LHCN-M2 (cell line): ENCODE results near the gene CKS1B. TPM values are rescaled to one million over a fixed set of nuclear protein-coding genes. Genes with fewer than 3 reads are reported as not detected.
"Not testable (repeated sequence)": the region's sequence is repeated elsewhere in the genome, so short reads cannot be mapped to it uniquely, and the experiment has no call there.

Experiments used
- DNase-seq: peaks from one replicate; pipeline ENCODE4 v3.0.0-alpha.2; 2012; ENCODE audit warnings: low read depth
- total RNA-seq: library from RNA; depleted of rRNA; stranded (reverse); fragments of >200 nt; gene quantifications from 2 replicates; pipeline ENCODE4 v1.2.3, GENCODE V29; 2014

CKS1B gene
- total RNA-seq, 1 experiment from 2014 or later: 175 TPM

DNA sequence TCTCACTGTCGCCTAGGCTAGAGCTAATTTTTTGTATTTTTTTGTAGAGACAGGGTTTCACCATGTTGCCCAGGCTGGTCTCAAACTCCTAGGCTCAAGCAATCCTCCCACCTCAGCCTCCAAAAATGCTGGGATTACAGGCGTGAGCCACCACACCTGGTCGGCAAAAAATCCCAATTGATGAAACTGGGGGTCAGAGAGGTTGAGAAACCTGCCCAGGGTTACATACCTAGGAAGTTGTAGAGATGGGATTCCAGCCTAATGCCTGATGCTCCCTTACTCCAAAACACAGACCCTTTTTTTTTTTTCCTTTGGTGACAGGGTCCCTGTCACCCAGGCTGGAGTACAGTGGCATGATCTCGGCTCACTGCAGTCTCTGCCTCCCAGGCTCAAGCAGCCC, 12.3 kb downstream of the CKS1B start:
- not testable (repeated sequence) for DNase-seq

DNA sequence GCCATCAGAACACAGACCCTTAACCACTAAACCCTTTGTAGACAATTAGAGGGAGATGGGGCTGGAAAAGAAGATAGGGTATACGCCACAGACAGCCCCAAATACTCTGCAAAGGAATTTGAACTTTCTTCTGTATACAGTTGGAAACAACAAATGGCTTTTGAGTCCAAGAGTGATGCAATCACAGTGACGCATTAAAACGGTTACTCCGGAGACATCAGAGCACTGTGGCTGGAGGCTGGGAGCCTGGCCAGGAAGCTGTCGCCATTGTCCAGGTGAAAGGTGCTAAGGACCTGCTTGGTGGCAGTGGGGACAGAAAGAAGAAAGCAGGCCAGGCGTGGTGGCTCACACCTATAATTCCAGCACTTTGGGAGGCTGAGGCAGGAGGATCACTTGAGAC, 12.8 kb downstream of the CKS1B start:
- no peak for DNase-seq

DNA sequence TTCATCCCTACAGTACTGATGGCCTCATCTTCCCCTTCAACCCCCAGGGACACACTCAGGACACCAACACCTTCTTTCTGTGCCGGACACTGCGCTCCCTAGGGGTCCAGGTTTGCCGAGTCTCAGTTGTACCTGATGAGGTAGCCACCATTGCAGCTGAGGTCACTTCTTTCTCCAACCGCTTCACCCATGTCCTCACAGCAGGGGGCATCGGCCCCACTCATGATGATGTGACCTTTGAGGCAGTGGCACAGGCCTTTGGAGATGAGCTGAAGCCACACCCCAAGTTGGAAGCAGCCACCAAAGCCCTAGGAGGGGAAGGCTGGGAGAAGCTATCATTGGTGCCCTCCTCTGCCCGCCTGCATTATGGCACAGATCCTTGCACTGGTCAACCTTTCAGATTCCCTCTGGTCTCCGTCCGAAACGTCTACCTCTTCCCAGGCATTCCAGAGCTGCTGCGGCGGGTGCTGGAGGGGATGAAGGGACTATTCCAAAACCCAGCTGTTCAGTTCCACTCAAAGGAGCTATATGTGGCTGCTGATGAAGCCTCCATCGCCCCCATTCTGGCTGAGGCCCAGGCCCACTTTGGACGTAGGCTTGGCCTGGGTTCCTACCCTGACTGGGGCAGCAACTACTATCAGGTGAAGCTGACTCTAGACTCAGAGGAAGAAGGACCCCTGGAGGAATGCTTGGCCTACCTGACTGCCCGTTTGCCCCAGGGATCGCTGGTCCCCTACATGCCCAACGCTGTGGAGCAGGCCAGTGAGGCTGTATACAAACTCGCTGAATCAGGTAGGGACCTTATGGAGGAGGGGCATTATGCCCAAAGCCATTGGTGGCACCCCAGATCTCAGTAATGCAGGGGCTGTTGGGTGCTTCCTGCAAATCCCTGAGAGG, 13.8 kb downstream of the CKS1B start:
- DNase-seq: no peak

DNA sequence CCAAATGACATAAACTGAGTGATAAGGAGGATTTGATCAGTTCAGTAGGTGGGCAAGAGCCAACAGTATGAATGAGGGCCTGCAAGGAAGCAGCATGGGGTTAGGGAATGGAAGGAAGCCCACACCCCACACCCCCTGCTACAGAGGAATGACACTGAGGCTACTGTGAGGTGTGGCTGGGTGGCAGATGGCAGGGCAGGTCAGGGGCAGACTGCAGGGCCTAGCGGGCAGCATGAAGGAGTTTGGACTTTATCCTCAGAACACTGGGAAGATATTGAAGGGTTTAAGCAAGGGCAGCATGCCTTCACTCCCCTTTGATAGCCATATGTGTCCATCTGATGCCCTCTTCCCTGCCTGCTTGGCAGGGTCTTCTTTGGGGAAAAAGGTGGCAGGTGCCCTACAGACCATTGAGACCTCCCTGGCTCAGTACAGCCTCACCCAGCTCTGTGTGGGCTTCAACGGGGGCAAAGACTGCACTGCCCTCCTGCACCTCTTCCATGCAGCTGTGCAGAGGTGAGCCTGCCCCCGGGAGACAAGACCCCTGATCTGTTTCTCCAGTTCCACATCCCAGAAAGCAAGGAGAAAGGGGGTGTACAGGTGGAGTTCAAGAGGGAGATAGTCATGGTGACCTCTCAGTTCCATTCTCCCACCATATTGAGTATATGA, 14.8 kb downstream of the CKS1B start:
- DNase-seq: no peak

DNA sequence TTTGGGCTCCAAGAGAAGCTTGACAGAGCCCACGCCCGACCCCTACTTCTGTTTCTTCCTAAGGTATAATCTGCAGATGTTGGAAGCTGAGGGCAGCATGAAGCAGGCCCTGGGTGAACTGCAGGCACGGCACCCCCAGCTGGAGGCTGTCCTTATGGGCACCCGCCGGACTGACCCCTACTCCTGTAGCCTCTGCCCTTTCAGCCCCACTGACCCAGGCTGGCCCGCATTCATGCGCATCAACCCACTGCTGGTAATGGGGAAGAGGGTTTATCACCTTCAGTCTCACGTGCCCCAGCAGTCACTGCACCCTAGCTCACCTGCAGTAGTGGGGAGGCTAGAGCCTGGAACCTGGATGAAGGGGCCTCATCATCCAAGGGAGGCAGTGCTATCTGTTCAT, 15.8 kb downstream of the CKS1B start:
- no peak for DNase-seq

DNA sequence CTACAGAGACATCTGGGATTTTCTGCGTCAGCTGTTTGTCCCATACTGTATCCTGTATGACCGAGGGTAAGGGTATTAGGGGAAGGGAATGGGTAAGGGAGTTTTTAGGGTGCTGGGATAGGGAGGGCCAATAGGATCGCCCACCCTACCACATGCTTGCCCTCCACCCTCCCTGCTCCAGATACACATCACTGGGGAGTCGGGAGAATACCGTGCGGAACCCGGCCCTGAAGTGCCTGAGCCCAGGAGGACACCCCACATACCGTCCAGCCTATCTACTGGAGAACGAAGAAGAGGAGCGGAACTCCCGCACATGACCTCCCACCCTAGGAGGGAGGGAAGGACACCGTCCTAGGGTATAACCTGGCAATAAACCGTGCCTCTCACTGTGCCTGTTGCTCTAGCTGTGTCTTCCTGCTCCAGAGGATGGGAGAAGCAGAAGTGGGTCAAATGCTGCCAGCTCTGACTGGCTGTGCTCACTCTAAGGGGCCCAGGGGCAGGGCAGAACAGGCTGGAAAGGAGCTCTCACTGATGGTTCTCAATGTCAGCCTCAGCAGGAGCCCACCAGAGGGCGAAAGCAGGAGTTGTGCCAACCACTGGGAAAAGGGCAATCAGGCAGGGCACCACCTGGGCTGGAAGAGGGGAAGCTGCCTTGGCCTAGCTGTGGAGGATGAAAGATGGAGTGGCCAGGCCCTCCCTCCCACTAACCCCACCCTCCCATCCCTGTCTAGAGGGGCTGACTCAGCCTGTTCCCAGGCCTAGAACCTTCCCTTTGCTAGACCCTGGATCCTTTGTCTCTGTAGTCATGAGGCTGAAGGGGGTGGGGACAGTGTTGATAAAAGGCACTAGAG, 18.5 kb downstream of the CKS1B start:
- DNase-seq: peak; percentile 56

DNA sequence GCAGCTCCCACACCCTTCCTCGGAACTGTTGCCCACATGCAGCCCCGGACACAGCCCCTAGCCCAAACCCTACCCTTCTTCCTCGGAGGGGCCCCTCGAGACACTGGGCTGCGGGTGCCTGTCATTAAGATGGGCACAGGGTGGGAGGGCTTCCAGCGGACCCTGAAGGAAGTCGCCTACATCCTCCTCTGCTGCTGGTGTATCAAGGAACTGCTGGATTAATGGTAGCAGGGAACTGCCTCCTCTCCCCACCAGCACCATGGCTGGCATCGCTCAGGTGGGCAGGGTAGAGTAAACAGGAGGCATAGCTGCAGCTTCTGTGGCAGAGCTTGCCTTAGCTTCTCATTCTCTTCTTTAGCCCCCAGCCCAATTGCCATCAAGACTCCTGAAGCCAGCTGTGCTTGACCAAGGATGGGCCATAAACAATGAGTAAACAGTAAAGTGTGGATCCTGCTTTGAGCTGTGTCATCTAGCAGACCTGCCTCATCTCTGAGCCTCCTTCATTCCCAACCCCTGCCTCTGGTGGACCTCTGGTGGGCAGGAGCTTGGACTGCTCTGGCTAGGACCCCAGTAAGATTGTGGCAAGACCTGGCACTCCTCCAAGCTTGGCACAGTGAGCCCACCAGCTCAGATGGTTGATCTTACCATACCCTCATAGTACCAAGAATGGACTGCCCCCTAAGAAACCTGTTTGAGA, 19.2 kb downstream of the CKS1B start, which contains the start of gene LENEP:
Gene LENEP (plus strand): TSS at position 15 of the 697 bp plus-strand sequence. CDS start 22 bp downstream, at position 37.
- no peak for DNase-seq

DNA sequence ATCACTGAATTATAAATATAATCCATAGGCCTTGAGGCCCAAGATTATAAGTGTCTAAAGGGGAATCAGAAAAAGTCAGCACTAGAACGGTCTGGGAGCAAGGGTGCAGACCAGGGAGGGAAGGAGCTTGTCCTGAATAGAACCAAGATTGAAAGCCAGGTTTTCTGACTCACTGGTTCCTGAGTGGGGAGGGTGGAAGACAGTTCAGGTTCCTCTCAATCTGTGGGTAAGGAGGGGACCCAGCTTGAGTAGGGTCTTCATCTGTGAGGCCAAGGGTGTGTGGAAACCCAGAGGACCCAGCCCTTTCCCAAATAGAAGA, 19.7 kb downstream of the CKS1B start:
- no peak for DNase-seq

DNA sequence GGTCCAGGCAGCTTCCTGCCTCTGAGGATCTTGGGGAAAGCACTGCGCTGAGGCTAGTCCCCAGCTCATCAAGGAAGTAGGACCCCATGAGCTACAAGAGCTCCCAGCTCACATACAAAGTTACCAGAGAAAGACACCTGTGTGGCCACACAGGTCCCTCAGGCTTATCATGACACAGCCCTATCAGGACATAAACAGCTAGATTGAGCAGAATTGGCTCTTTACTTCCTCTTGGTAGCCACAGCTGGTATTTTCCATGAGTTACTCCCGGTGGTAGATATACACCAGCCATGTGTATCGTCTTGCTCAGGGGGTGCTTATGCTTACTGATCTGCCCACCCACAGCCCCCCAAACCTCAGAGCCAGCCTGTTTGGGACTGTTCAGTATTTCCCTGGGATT, 20.1 kb downstream of the CKS1B start:
- no peak for DNase-seq

DNA sequence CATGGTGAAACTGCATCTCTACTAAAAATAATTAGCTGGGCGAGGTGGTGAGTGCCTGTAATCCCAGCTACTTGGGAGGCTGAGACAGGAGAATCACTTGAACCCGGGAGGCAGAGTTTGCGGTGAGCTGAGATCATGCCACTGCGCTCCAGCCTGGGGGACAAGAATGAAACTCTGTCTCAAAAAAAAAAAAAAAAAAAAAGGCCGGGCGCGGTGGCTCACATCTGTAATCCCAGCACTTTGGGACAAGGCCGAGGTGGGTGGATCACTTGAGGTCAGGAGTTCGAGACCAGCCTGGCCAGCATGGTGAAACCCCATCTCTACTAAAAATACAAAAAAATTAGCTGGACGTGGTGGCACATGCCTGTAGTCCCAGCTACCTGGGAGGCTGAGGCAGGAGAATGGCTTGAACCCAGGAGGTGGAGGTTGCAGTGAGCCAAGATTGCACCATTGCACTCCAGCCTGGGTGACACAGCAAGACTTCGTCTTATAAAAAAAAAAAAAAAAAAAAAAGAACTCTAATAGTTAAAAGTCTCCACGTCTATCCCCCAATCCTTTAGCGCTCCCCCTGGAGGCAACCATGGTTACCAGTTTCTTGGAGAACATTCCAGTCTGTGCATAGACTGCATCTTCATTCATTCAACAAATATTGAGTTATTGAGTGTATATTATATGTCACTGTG, 21.0 kb downstream of the CKS1B start:
- peak; percentile 76 for DNase-seq

DNA sequence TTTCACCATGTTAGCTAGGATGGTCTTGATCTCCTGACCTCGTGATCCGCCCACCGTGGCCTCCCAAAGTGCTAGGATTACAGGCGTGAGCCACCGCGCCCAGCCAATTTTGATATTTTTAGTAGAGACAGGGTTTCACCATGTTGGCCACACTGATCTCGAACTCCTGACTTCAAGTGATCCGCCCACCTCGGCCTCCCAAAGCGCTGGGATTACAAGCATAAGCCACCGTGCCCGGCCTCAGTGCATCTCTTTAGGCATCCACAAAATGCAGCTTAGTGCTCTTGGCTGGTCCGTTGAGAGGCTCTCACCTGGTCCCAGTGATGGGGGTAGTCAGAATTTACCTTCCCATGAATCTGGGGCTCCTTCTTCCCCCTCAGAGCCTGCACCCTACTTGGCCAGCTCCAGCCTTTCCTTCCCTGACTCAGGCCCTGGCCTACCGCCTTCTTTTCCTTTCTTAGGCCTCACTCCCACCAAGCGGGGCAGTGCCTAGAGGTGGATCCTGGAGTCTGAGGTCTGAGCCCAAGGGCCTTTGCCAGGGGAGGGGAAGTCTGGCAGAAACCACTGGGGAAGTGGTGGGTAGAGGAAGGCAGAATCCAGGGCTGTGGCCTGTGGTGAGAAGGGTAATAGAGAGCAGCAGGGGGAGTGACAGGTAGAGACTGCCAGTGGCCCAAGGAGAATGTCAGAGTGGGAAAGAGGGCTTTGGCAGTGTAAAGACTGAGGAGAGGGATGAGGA, 22.7 kb downstream of the CKS1B start:
- no peak for DNase-seq

DNA sequence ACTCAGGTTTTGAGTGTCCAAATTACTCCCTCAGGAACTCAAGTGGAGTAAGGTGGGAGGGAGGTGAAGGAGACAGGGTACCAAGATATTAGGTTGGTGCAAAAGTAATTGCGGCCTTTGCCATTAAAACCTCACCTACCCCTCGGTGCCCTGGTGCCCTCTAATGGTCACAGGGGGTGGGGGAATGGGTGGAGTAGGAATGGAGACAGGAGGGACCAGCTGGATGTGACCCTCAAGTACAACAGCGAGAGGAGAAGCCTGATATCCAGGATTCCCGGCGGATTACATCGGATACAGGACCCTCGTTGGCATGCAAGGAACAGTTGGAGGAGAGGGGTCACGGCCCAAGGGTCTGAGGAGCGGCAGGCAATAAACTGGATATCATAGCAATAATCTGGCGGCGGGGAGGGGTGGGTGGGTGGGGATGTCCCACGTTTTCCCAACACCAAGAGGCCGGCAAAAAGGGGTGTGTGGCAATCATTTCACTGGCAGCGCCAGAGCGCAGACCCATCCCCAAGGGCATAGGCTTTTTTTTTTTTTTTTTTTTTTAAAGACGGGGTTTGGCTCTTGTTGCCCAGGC, 23.8 kb downstream of the CKS1B start:
- no peak for DNase-seq

DNA sequence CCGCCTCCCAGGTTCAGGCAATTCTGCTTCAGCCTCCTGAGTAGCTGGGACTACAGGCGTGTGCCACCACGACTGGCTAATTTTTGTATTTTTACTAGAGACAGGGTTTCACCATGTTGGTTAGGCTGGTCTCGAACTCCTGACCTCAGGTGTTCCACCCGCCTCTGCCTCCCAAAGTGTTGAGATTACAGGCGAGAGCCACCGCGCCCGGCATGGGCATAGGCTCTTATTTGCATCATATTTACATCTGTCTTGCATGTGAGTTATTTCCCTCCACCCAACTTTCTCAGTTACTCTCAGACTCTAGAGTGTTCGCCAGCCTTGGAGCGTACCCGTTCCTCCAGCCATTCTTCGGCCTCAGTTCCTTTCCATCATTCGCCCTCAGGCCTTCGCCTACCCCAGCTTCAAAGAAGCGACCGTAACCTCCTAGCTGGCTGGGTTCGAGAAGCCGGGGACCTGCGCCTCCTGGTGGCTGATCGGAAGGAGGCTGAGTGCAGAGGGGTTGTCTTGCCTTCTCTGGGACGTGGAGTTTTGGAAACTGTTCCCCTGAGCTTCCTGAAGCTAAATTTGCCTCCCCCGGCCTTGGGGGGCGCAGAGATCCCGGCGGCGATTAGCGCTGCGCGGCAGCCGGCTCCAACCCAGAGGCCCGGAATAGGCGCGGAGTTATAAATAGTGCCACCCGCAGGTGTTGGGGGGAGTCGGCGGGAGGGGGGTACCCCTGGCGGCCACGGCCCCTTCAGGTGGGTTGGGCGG, 24.5 kb downstream of the CKS1B start:
- DNase-seq: peak; percentile 68

DNA sequence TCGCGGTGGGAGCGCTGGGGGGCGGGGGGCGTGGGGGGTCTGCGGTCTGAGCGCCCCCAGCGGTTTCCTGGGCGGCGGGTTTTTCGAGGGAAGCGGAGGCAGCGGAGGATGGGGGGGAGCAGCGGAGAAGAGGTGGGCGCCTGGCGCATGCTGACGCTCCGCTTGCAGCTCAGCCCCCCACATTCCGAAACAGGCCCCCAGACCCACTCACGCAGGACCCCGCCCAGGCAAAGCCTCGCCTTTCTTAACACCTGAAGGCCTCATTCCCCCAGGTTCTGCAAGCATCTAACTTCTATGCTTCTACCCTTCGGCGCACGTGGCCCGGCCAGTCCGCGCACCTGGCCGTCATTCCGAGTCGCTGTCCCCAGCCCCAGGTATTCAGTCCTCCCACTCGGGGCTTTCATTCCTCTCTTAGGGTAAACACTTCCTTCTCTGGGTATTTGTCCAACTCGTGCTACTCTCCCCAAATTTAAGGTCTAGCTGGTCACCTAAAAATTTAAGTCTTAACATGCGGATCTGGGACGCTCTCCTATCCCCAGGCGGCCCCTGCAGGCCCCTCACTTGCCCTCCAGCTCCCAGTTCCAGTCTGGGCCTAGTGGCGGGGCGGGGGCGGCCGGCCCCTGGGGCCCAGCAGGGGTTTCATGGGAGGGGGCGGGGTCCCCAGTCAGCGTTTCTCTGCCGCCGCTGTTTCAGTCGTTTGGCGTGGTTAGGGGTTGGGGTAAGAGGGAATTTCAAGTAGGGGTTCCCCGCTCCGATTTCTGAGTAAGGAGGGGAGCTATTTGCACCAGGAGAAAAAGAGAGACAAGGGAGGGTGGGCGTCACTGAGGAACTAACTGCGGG, 25.3 kb downstream of the CKS1B start:
- DNase-seq: no peak

DNA sequence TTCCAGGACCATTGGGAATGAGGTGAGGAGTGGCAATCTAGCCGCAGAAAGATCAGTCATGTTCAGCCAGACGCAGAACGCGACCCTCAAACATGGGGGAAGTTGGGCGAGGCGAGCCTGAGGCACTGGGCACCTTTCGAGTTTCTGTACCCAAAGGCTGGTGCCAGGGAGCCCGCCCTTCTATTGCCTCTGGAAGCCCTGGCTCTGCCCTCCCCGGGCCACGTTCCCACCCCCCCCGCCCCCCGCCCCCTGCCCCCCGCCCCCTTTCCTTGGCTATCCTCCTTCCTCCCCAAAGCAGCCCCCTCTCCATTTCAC, 25.9 kb downstream of the CKS1B start:
- DNase-seq: no peak

DNA sequence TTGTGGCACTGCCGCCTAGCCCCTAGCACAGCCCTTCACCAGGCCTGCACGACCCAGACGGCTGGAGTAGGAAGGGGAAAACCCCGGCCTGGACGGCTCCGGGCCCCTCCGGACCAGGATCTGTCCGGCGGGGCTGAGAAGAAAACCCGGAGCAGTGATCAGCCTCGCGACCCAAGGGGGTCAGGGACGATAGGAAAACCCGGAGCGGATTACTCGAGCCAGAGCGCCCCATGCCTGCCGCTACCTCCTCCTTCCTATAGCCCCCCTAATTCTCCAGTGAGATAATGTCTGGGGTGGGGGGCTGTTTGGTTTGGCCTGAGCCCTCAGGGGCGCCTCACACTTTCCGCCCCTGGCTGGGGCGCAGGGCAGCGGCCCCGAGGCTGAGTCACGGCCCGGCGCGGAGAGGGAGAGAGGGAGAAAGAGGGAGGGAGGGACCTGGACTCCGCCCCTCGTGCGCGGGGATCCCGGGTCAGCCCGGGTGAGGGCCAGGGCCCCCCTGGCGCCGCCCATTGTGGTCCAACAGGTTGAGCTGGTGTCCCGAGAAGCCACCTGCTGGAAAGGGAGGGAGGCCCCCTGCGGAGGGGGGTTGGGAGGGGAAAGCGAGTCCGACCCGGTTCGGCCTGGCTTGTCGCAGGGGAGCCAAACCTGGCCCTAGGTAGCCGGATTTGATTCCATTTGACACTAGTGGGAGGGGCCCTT, 26.4 kb downstream of the CKS1B start:
- DNase-seq: peak; percentile 86

DNA sequence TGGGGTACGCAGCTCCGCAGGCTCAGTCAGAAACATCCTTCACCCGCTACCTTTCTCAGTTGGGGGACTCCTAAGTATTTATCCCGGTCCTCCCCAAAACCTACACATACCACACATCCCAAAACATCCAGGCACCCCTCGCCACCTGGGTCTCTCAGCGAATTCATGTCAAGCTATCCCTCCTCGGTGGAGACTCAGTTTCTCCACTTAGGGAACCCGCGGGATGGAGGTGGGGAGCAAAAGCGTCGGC, 26.9 kb downstream of the CKS1B start:
- DNase-seq: no peak
